PC-3 (cell line): ENCODE data around the gene RNF41. TPM values are rescaled to one million over a fixed set of nuclear protein-coding genes. Genes with fewer than 3 reads are reported as not detected.
"Not testable (repeated sequence)": the region's sequence is repeated elsewhere in the genome, so short reads cannot be mapped to it uniquely, and the experiment has no call there.

Source experiments
- ATAC-seq: fragments of 200-7000 bp; cut with Tn5 transposase; 2 replicates; pipeline ENCODE4 v1.9.1; 2020; ENCODE audit warnings: mild to moderate bottlenecking, moderate library complexity
- BruUV-seq: library from RNA; stranded (reverse); fragments of 400-500 nt; replicated peaks from 2 replicates; lab custom pipeline; 2021; lab: Mats Ljungman, UMichigan
- CTCF ChIA-PET: fragments of 300-600 bp; sonication (Branson Sonifier 250); formaldehyde crosslinking; loops from one replicate; lab custom pipeline; 2022; ENCODE audit warnings: antibody characterized with exemption; lab: Charles Lee
- POLR2A ChIA-PET: fragments of 300-600 bp; sonication (Branson Sonifier 250); formaldehyde crosslinking; loops from one replicate; lab custom pipeline; 2022; ENCODE audit warnings: antibody characterized with exemption; ENCODE audit not compliant: unreplicated experiment; lab: Charles Lee
- DNase-seq: peaks from one replicate; pipeline ENCODE4 v3.0.0-alpha.2; 2015
- H2AFZ ChIP-seq: fragments of 300-600 bp; sonication (generic); 2 replicates; pipeline ENCODE4 v1.6.0; 2016; ENCODE audit warnings: antibody characterized with exemption, low read length
- H3F3A ChIP-seq: fragments of 300-600 bp; sonication (generic); one replicate; pipeline ENCODE4 v1.6.0; 2017; ENCODE audit warnings: antibody characterized with exemption, low read length, control low read depth, mild to moderate bottlenecking; ENCODE audit not compliant: unreplicated experiment
- H3K27ac ChIP-seq: fragments of 300-600 bp; sonication (generic); 2 replicates; pipeline ENCODE4 v1.5.1; 2016; ENCODE audit warnings: mild to moderate bottlenecking, low read length
- H3K27me3 ChIP-seq: fragments of 300-600 bp; sonication (generic); 2 replicates; pipeline ENCODE4 v1.6.1; 2016; ENCODE audit warnings: low read length, mixed read lengths
- H3K36me3 ChIP-seq: fragments of 300-600 bp; sonication (generic); 2 replicates; pipeline ENCODE4 v1.6.1; 2016; ENCODE audit warnings: low read depth, mixed run types, low read length, mixed read lengths
- H3K4me1 ChIP-seq: fragments of 300-600 bp; sonication (generic); 2 replicates; pipeline ENCODE4 v1.5.1; 2016; ENCODE audit warnings: low read length; ENCODE audit not compliant: insufficient read depth
- H3K4me2 ChIP-seq: fragments of 300-600 bp; sonication (generic); 2 replicates; pipeline ENCODE4 v1.6.0; 2016; ENCODE audit warnings: low read length
- H3K4me3 ChIP-seq: fragments of 300-600 bp; sonication (generic); 2 replicates; pipeline ENCODE4 v1.5.1; 2016; ENCODE audit warnings: mild to moderate bottlenecking, low read length, mixed read lengths
- H3K79me2 ChIP-seq: fragments of 300-600 bp; sonication (generic); 2 replicates; pipeline ENCODE4 v1.6.1; 2017; ENCODE audit warnings: low read length, mixed read lengths
- H3K9ac ChIP-seq: fragments of 300-600 bp; sonication (generic); 2 replicates; pipeline ENCODE4 v1.6.0; 2016; ENCODE audit warnings: mild to moderate bottlenecking, low read length
- H3K9me2 ChIP-seq: fragments of 300-600 bp; sonication (generic); replicated peaks from 2 replicates; pipeline ENCODE4 v1.6.1; 2016; ENCODE audit warnings: mixed run types, low read length, mixed read lengths
- H3K9me3 ChIP-seq: fragments of 300-600 bp; sonication (generic); 2 replicates; pipeline ENCODE4 v1.6.1; 2016; ENCODE audit warnings: low read length, mixed read lengths
- H4K20me1 ChIP-seq: fragments of 300-600 bp; sonication (generic); 2 replicates; pipeline ENCODE4 v1.6.1; 2016; ENCODE audit warnings: low read length, mixed read lengths
- EZH2 ChIP-seq: fragments of 300-600 bp; sonication (generic); IDR thresholded peaks from one replicate; pipeline ENCODE4 v1.6.1; 2017; ENCODE audit warnings: antibody characterized with exemption, mild to moderate bottlenecking, low read length; ENCODE audit not compliant: unreplicated experiment
- EZH2phosphoT487 ChIP-seq: fragments of 300-600 bp; sonication (generic); IDR thresholded peaks from 2 replicates; pipeline ENCODE4 v1.6.1; 2018; ENCODE audit warnings: mild to moderate bottlenecking, antibody characterized with exemption, low read length, borderline replicate concordance
- intact Hi-C: fragments of 100-400 bp; cut with micrococcal nuclease; formaldehyde crosslinking; loops from 2 replicates; pipeline ENCODE4 v1.9.0; 2023
- total RNA-seq: library from RNA; depleted of rRNA; stranded (reverse); fragments of >200 nt; gene quantifications from 2 replicates; pipeline ENCODE4 v1.2.3, GENCODE V29; 2014
- TF ChIP-seq, protein P1 (sequence below): fragments of 300-600 bp; sonication (generic); conservative IDR thresholded peaks from 2 replicates; pipeline ENCODE4 v1.5.1; 2017; ENCODE audit warnings: antibody characterized with exemption, low read depth, mild to moderate bottlenecking, low read length

RNF41 gene
- total RNA-seq, 1 experiment from 2014 or later = 52.1 TPM

DNA sequence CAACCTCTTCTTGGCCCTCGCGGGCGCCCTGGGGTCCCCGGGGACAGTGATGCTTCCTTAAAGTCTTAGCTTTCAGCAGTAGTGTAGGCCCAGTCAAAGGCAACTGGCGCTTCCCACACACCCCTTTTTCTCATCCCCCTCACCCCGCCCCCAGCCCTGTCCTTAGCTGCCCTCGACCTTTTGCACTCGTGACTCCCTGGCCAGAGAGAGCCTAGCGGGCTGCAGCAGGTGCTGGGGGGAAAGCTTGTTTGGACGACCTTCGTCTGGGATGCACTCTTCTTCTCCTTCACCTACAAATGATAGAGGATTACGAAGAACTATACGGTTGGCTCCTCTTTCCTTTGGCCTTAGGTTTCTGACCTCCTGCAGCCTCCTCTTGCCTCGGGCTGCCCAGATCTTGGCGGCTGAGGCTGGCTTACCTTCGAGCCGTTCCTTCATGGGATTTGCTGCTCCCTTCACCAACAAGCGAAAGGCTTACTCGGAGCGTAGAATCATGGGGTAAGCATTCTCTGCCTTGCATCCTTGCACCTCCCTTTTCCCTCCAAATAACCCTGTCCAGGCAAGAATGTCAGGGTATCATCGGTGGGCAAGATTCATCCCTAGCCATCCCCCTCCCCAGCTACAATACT is 45.8 kb upstream of the RNF41 start:
- intact Hi-C loops = loop anchor here (5.0 kb wide), 1 partner anchor 45 kb away; the partner anchor contains the start of genes NABP2 and RNF41
- CTCF ChIA-PET = interaction anchor here (0.5 to 1.6 kb wide), 2 partner anchors 9 to 860 kb away, joined by 3 to 11 read pairs; partner anchors contain the start of gene ANKRD52

GRCh38 chr12:56266693-56267442 is 45.1 kb upstream of the RNF41 start, which contains the start of gene COQ10A:
Gene COQ10A, plus strand, starts transcription at chr12:56266942. Its CDS starts 177 bp downstream, at chr12:56267119.
- TF ChIP-seq EZH2 (no peak), EZH2phosphoT487 (no peak)
- TF ChIP-seq, protein P1, sequence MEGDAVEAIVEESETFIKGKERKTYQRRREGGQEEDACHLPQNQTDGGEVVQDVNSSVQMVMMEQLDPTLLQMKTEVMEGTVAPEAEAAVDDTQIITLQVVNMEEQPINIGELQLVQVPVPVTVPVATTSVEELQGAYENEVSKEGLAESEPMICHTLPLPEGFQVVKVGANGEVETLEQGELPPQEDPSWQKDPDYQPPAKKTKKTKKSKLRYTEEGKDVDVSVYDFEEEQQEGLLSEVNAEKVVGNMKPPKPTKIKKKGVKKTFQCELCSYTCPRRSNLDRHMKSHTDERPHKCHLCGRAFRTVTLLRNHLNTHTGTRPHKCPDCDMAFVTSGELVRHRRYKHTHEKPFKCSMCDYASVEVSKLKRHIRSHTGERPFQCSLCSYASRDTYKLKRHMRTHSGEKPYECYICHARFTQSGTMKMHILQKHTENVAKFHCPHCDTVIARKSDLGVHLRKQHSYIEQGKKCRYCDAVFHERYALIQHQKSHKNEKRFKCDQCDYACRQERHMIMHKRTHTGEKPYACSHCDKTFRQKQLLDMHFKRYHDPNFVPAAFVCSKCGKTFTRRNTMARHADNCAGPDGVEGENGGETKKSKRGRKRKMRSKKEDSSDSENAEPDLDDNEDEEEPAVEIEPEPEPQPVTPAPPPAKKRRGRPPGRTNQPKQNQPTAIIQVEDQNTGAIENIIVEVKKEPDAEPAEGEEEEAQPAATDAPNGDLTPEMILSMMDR = peak; percentile 69
- Histone ChIP-seq H3K27ac (peak within 1 kb of the TSS; percentile 60), H3K4me2 (peak within 1 kb of the TSS; percentile 96), H3K4me3 (peak within 1 kb of the TSS; percentile 93), H3K27me3 (no peaks in the 10 kb centered on the region), H2AFZ (peak within 1 kb of the TSS; percentile 96), H3K9ac (peak within 1 kb of the TSS; percentile 74), H3K9me2 (no peaks in the 10 kb centered on the region), H3K9me3 (no peaks in the 10 kb centered on the region), H3F3A (no peaks in the 10 kb centered on the region), H3K79me2 (no peaks in the 10 kb centered on the region), H3K36me3 (peaks cover 14% of the 10 kb centered on the region; the same call in 1 of the 2 replicates), H3K4me1 (peaks cover 3% of the 10 kb centered on the region), H4K20me1 (no peaks in the 10 kb centered on the region)
- TSS peak; percentile 38 for BruUV-seq
- DNase-seq (peak; percentile 88), ATAC-seq (peak; percentile 92)
- ChIA-PET POLR2A (no interaction called here), CTCF (interaction anchor here (1.6 kb wide), 1 partner anchor 9 kb away, joined by 11 read pairs; the partner anchor contains the start of gene ANKRD52)
- intact Hi-C loops = loop anchor here (5.0 kb wide), 1 partner anchor 45 kb away; the partner anchor contains the start of genes NABP2 and RNF41

More for the DNA sequence above, 45.8 kb upstream of the RNF41 start:
- no peak for TF ChIP-seq EZH2phosphoT487
- TF ChIP-seq, protein P1 = no peak
- no peak for TF ChIP-seq EZH2
- Histone ChIP-seq H3K79me2 (no peaks in the 10 kb centered on the region), H3K9me3 (no peaks in the 10 kb centered on the region), H3K9me2 (no peaks in the 10 kb centered on the region), H3K27me3 (no peaks in the 10 kb centered on the region), H2AFZ (peak overlapping the region; percentile 96), H3K4me3 (peak overlapping the region; percentile 93), H3K4me1 (no peaks in the 10 kb centered on the region), H3K27ac (no peak overlapping the region), H3K36me3 (peaks cover 14% of the 10 kb centered on the region; the same call in 1 of the 2 replicates), H3K9ac (peak overlapping the region; percentile 74; the same call in 1 of the 2 replicates), H3K4me2 (peak overlapping the region; percentile 96), H4K20me1 (no peaks in the 10 kb centered on the region), H3F3A (no peaks in the 10 kb centered on the region)
- no TSS peak for BruUV-seq
- DNase-seq = no peak
- POLR2A ChIA-PET = no interaction called here
- no peak; the same call in 1 of the 2 replicates for ATAC-seq

- H3K36me3 ChIP-seq, H3K9me2 ChIP-seq, DNase-seq, POLR2A ChIA-PET, H3K4me1 ChIP-seq, H3K27me3 ChIP-seq, H3F3A ChIP-seq, H3K27ac ChIP-seq, H3K79me2 ChIP-seq, H3K9me3 ChIP-seq, H4K20me1 ChIP-seq, ATAC-seq, BruUV-seq: not testable (repeated sequence)
- intact Hi-C loops = loop anchor here (5.0 kb wide), 1 partner anchor 44 kb away; the partner anchor contains the start of genes NABP2 and RNF41
- Histone ChIP-seq H3K4me2 (peak overlapping the region; percentile 96), H3K9ac (peak overlapping the region; percentile 74), H3K4me3 (peak overlapping the region; percentile 93), H2AFZ (peak overlapping the region; percentile 96)
- CTCF ChIA-PET = interaction anchor here (1.6 kb wide), 1 partner anchor 8 kb away, joined by 11 read pairs; the partner anchor contains the start of gene ANKRD52
Observed at GRCh38 chr12:56266068-56266692, 44.5 kb upstream of the RNF41 start.

DNA sequence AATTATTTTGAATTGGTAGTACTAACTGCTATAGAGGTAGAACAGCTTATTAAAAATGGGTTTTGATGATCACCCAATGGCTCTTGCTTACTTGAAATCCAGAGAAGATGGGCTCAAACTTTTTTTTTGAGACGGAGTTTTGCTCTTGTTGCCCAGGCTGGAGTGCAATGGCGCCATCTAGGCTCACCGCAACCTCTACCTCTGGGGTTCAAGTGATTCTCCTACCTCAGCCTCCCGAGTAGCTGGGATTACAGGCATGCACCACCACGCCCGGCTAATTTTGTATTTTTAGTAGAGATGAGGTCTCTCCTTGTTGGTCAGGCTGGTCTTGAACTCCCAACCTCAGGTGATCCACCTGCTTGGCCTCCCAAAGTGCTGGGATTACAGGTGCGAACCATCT is 41.2 kb upstream of the RNF41 start:
- not testable (repeated sequence) for BruUV-seq, ATAC-seq

More for the DNA sequence above, 41.2 kb upstream of the RNF41 start:
- H3K9ac ChIP-seq, H3K27me3 ChIP-seq, H2AFZ ChIP-seq, H3K4me3 ChIP-seq, POLR2A ChIA-PET, H3K27ac ChIP-seq, intact Hi-C loops, CTCF ChIA-PET, H3K36me3 ChIP-seq, H3K9me2 ChIP-seq, H3K9me3 ChIP-seq, H3F3A ChIP-seq, H3K79me2 ChIP-seq, H3K4me2 ChIP-seq, DNase-seq, H4K20me1 ChIP-seq: not testable (repeated sequence)
- H3K4me1 ChIP-seq = peaks cover 18% of the 10 kb centered on the region
